Erythroblast (primary cell): ENCODE data around the gene FAAP20.

Source experiments
- DNase-seq, 2 experiments: peaks; one replicate each; lab custom pipeline; 2025; lab: John Stamatoyannopoulos, UW
- GATA1 ChIP-seq: IDR thresholded peaks from 2 replicates; pipeline ENCODE4 v1.6.1; 2011; ENCODE audit warnings: low read depth, mild to moderate bottlenecking, control low read depth, low read length, moderate library complexity
- POLR2A ChIP-seq: IDR thresholded peaks from 2 replicates; pipeline ENCODE4 v1.6.1; 2011; ENCODE audit warnings: mild to moderate bottlenecking, low read length

FAAP20 gene

GRCh38 chr1:2233997-2234761, 39.6 kb upstream of the FAAP20 start:
- peak; percentile 69 to 82 for DNase-seq
- TF ChIP-seq GATA1 (no peak), POLR2A (no peak)

- TF ChIP-seq POLR2A (no peak), GATA1 (no peak)
- no peak for DNase-seq
Observed at GRCh38 chr1:2233468-2233867, 38.9 kb upstream of the FAAP20 start.

- no peak for TF ChIP-seq POLR2A
- no peak for TF ChIP-seq GATA1
- DNase-seq = peak; percentile 19 to 59
Observed at GRCh38 chr1:2232916-2233438, 38.4 kb upstream of the FAAP20 start.

- no peak for DNase-seq
Observed at GRCh38 chr1:2232255-2232915, 37.8 kb upstream of the FAAP20 start.

GRCh38 chr1:2231532-2232254, 37.1 kb upstream of the FAAP20 start:
- no peak for TF ChIP-seq POLR2A
- TF ChIP-seq GATA1 = no peak
- DNase-seq = peak; percentile 44 to 48

More at GRCh38 chr1:2232255-2232915, 37.8 kb upstream of the FAAP20 start:
- no peak for TF ChIP-seq POLR2A
- TF ChIP-seq GATA1 = no peak

GRCh38 chr1:2230781-2231531, 36.4 kb upstream of the FAAP20 start:
- DNase-seq = peak; percentile 47 to 51
- TF ChIP-seq POLR2A (no peak), GATA1 (no peak)

GRCh38 chr1:2229911-2230731, 35.5 kb upstream of the FAAP20 start:
- peak; percentile 50 to 52 for DNase-seq
- TF ChIP-seq GATA1 (no peak), POLR2A (no peak)

- peak; percentile 40 for TF ChIP-seq POLR2A
- no peak for TF ChIP-seq GATA1
- DNase-seq = peak; percentile 85 to 88
Observed at GRCh38 chr1:2229037-2229864, 34.7 kb upstream of the FAAP20 start.

GRCh38 chr1:2228694-2229036, 34.1 kb upstream of the FAAP20 start:
- peak; percentile 72 to 77 for DNase-seq
- TF ChIP-seq GATA1 = no peak
- TF ChIP-seq POLR2A = no peak

GRCh38 chr1:2228157-2228594, 33.6 kb upstream of the FAAP20 start, which contains the start of gene SKI:
Gene SKI, plus strand, starts transcription at chr1:2228319. Its CDS starts 448 bp downstream, at chr1:2228767.
- DNase-seq = no peak
- TF ChIP-seq GATA1 (no peak), POLR2A (no peak)

- TF ChIP-seq POLR2A (peak; percentile 79), GATA1 (no peak)
Observed at GRCh38 chr1:2227346-2228156, 33.0 kb upstream of the FAAP20 start.

More at GRCh38 chr1:2227346-2228156, 33.0 kb upstream of the FAAP20 start:
- peak; percentile 97 to 99 for DNase-seq
